Transverse colon (tissue), 3 donors: ENCODE results near the gene WDR27.
A peak's percentile ranks its signal among the peaks of the same experiment; 100 is the strongest.

Experiments used
- CTCF ChIP-seq, 5 experiments: fragments of 200-600 bp in 3 of 5; fragments of 450-650 bp in 2 of 5; sonication (generic) in 3 of 5; IDR thresholded peaks; 1 replicate in 2 of 5; 2 replicates in 3 of 5; pipeline ENCODE4 v1.5.1; 2016 to 2017; ENCODE audit warnings: antibody characterized with exemption in 5 of 5, inconsistent platforms in 3 of 5, mild to moderate bottlenecking in 2 of 5, moderate library complexity in 1 of 5
- EP300 ChIP-seq: sonication (generic); formaldehyde crosslinking; IDR thresholded peaks from one replicate; pipeline ENCODE4 v1.6.1; 2017; ENCODE audit warnings: antibody characterized with exemption, low read depth

GRCh38 chr6:169654598-169655391 lies 47.0 kb downstream of the WDR27 start:
- peak in 3 of 5 experiments; percentile 4 to 44 (median 27) for TF ChIP-seq CTCF (IDR thresholded peaks at IDR 0.05)
- no peak for TF ChIP-seq EP300
